ENCODE results near the gene BET1L.

DNA sequence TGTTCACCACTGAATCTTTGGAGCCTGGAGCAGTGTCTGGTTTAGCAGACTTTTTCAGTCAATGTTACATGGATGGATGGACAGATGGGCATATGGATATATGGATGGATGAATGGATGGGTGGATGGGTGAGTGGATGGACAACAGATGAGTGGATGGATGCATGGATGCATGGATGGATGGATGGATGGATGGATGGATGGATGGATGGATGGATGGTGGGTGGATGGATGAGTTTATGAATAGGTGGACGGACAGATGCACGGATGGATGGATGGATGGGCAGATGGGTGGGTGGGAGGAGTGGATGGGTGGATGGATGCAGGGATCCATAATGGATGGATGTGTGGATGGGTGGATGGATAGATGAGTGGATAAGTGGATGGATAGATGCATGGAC is 48.6 kb upstream of the BET1L start:
- TF ChIP-seq, protein P1, sequence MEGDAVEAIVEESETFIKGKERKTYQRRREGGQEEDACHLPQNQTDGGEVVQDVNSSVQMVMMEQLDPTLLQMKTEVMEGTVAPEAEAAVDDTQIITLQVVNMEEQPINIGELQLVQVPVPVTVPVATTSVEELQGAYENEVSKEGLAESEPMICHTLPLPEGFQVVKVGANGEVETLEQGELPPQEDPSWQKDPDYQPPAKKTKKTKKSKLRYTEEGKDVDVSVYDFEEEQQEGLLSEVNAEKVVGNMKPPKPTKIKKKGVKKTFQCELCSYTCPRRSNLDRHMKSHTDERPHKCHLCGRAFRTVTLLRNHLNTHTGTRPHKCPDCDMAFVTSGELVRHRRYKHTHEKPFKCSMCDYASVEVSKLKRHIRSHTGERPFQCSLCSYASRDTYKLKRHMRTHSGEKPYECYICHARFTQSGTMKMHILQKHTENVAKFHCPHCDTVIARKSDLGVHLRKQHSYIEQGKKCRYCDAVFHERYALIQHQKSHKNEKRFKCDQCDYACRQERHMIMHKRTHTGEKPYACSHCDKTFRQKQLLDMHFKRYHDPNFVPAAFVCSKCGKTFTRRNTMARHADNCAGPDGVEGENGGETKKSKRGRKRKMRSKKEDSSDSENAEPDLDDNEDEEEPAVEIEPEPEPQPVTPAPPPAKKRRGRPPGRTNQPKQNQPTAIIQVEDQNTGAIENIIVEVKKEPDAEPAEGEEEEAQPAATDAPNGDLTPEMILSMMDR (IDR thresholded peaks at IDR 0.05): no peak
- TF ChIP-seq, protein P2, sequence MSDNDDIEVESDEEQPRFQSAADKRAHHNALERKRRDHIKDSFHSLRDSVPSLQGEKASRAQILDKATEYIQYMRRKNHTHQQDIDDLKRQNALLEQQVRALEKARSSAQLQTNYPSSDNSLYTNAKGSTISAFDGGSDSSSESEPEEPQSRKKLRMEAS (IDR thresholded peaks at IDR 0.05; ENCODE audit: low read depth): no peak
- TF ChIP-seq, protein P3, sequence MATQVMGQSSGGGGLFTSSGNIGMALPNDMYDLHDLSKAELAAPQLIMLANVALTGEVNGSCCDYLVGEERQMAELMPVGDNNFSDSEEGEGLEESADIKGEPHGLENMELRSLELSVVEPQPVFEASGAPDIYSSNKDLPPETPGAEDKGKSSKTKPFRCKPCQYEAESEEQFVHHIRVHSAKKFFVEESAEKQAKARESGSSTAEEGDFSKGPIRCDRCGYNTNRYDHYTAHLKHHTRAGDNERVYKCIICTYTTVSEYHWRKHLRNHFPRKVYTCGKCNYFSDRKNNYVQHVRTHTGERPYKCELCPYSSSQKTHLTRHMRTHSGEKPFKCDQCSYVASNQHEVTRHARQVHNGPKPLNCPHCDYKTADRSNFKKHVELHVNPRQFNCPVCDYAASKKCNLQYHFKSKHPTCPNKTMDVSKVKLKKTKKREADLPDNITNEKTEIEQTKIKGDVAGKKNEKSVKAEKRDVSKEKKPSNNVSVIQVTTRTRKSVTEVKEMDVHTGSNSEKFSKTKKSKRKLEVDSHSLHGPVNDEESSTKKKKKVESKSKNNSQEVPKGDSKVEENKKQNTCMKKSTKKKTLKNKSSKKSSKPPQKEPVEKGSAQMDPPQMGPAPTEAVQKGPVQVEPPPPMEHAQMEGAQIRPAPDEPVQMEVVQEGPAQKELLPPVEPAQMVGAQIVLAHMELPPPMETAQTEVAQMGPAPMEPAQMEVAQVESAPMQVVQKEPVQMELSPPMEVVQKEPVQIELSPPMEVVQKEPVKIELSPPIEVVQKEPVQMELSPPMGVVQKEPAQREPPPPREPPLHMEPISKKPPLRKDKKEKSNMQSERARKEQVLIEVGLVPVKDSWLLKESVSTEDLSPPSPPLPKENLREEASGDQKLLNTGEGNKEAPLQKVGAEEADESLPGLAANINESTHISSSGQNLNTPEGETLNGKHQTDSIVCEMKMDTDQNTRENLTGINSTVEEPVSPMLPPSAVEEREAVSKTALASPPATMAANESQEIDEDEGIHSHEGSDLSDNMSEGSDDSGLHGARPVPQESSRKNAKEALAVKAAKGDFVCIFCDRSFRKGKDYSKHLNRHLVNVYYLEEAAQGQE (IDR thresholded peaks at IDR 0.05; ENCODE audit: low read depth, low read length): no peak
- no peak for TF ChIP-seq NRF1 (IDR thresholded peaks at IDR 0.05; ENCODE audit: low read depth, low read length)
- TF ChIP-seq EZH2phosphoT487 (IDR thresholded peaks at IDR 0.05; ENCODE audit: borderline replicate concordance, low read depth): no peak
- TF ChIP-seq FOXM1 (IDR thresholded peaks at IDR 0.05; ENCODE audit: low read depth): no peak
- no peak for TF ChIP-seq TCF12 (IDR thresholded peaks at IDR 0.05)
- no peak for TF ChIP-seq YY1 (IDR thresholded peaks at IDR 0.05; ENCODE audit: low read depth)
- TF ChIP-seq POLR2AphosphoS5 (IDR thresholded peaks at IDR 0.05; ENCODE audit: low read depth, low read length): no peak
- TF ChIP-seq RCOR1 (IDR thresholded peaks at IDR 0.05; ENCODE audit: low read length): no peak
- no peak for TF ChIP-seq SMC3 (IDR thresholded peaks at IDR 0.05; ENCODE audit: low read depth, low read length)
- no peak for TF ChIP-seq MXI1 (IDR thresholded peaks at IDR 0.05; ENCODE audit: low read depth, low read length)
